Nephron (organoid): Measurements from ENCODE around the gene DHX38.

Experiments used
- H3K27ac Mint-ChIP-seq, 3 experiments: 2 replicates each; pipeline ENCODE4 v1.8.0; 2020; ENCODE audit warnings: mixed read lengths in 3 of 3, mild to moderate bottlenecking in 2 of 3, moderate library complexity in 1 of 3
- H3K27me3 Mint-ChIP-seq: 2 replicates; pipeline ENCODE4 v1.8.0; 2021; ENCODE audit warnings: low read depth, mild to moderate bottlenecking, moderate library complexity, mixed read lengths
- H3K36me3 Mint-ChIP-seq: 2 replicates; pipeline ENCODE4 v1.8.0; 2020; ENCODE audit warnings: low read depth, mixed read lengths
- H3K4me1 Mint-ChIP-seq: 2 replicates; pipeline ENCODE4 v1.8.0; 2020; ENCODE audit warnings: mixed read lengths
- H3K4me3 Mint-ChIP-seq, 3 experiments: 2 replicates each; pipeline ENCODE4 v1.8.0; 2020; ENCODE audit warnings: mild to moderate bottlenecking in 3 of 3, mixed read lengths in 3 of 3, moderate library complexity in 2 of 3
- H3K9me3 Mint-ChIP-seq: 2 replicates; pipeline ENCODE4 v1.8.0; 2020; ENCODE audit warnings: mixed read lengths
- CTCF ChIP-seq, 3 experiments: fragments of 200-600 bp; sonication (generic); IDR thresholded peaks; one replicate each; pipeline ENCODE4 v1.5.0; 2021; ENCODE audit warnings: antibody characterized with exemption in 3 of 3; ENCODE audit not compliant: unreplicated experiment in 3 of 3

Gene DHX38

GRCh38 chr16:72083778-72084404 lies 9.8 kb upstream of the DHX38 start:
- H3K4me3 Mint-ChIP-seq = no peak overlapping the region
- H3K27ac Mint-ChIP-seq = no peak overlapping the region
- peaks cover 48% of the 10 kb centered on the region for H3K36me3 Mint-ChIP-seq
- H3K27me3 Mint-ChIP-seq = peaks cover 3% of the 10 kb centered on the region
- no peaks in the 10 kb centered on the region for H3K4me1 Mint-ChIP-seq
- peaks cover 2% of the 10 kb centered on the region for H3K9me3 Mint-ChIP-seq
- TF ChIP-seq CTCF (IDR thresholded peaks at IDR 0.05; ENCODE audit: unreplicated experiment in 3 of 3) = no peak

- H3K9me3 Mint-ChIP-seq = peaks cover 2% of the 10 kb centered on the region
- peaks cover 53% of the 10 kb centered on the region for H3K36me3 Mint-ChIP-seq
- H3K4me3 Mint-ChIP-seq = no peak overlapping the region
- H3K4me1 Mint-ChIP-seq = no peaks in the 10 kb centered on the region
- TF ChIP-seq CTCF (IDR thresholded peaks at IDR 0.05; ENCODE audit: unreplicated experiment in 3 of 3) = no peak
- peaks cover 3% of the 10 kb centered on the region for H3K27me3 Mint-ChIP-seq
- H3K27ac Mint-ChIP-seq = no peak overlapping the region
Observed at GRCh38 chr16:72084445-72084844, 9.2 kb upstream of the DHX38 start.

- H3K27ac Mint-ChIP-seq = no peak overlapping the region
- TF ChIP-seq CTCF (IDR thresholded peaks at IDR 0.05; ENCODE audit: unreplicated experiment in 3 of 3) = no peak
- H3K9me3 Mint-ChIP-seq = peaks cover 2% of the 10 kb centered on the region
- peaks cover 57% of the 10 kb centered on the region for H3K36me3 Mint-ChIP-seq
- no peak overlapping the region for H3K4me3 Mint-ChIP-seq
- H3K4me1 Mint-ChIP-seq = no peaks in the 10 kb centered on the region
- H3K27me3 Mint-ChIP-seq = peaks cover 3% of the 10 kb centered on the region
Observed at GRCh38 chr16:72085002-72085401, 8.6 kb upstream of the DHX38 start.

- no peak for TF ChIP-seq CTCF (IDR thresholded peaks at IDR 0.05; ENCODE audit: unreplicated experiment in 3 of 3)
- Mint-ChIP-seq H3K27ac (no peak overlapping the region), H3K36me3 (peaks cover 43% of the 10 kb centered on the region), H3K9me3 (no peaks in the 10 kb centered on the region), H3K4me3 (peak overlapping the region; percentile 98 to 100 (median 98)), H3K4me1 (peaks cover 37% of the 10 kb centered on the region), H3K27me3 (no peaks in the 10 kb centered on the region)
Observed at GRCh38 chr16:72091217-72091616, 2.4 kb upstream of the DHX38 start.

GRCh38 chr16:72092832-72093447 lies 707 bp upstream of the DHX38 start:
- peaks cover 37% of the 10 kb centered on the region for H3K4me1 Mint-ChIP-seq
- no peak for TF ChIP-seq CTCF (IDR thresholded peaks at IDR 0.05; ENCODE audit: unreplicated experiment in 3 of 3)
- peak overlapping the region; percentile 98 to 100 (median 98) for H3K4me3 Mint-ChIP-seq
- H3K9me3 Mint-ChIP-seq = no peaks in the 10 kb centered on the region
- H3K36me3 Mint-ChIP-seq = peaks cover 48% of the 10 kb centered on the region
- H3K27me3 Mint-ChIP-seq = no peaks in the 10 kb centered on the region
- peak overlapping the region; percentile 48 to 98 (median 97) for H3K27ac Mint-ChIP-seq

- H3K36me3 Mint-ChIP-seq = peaks cover 47% of the 10 kb centered on the region
- H3K4me1 Mint-ChIP-seq = peaks cover 37% of the 10 kb centered on the region
- H3K9me3 Mint-ChIP-seq = no peaks in the 10 kb centered on the region
- no peaks in the 10 kb centered on the region for H3K27me3 Mint-ChIP-seq
- TF ChIP-seq CTCF (IDR thresholded peaks at IDR 0.05; ENCODE audit: unreplicated experiment in 3 of 3) = no peak
- peak overlapping the region; percentile 48 to 98 (median 97) for H3K27ac Mint-ChIP-seq
- peak overlapping the region; percentile 98 to 100 (median 98) for H3K4me3 Mint-ChIP-seq
Observed at GRCh38 chr16:72094266-72094610, 591 bp downstream of the DHX38 start.
